Liver (tissue), 9 donors: ENCODE data around the gene FGR. TPM values are rescaled to one million over a fixed set of nuclear protein-coding genes. Genes with fewer than 3 reads are reported as not detected.
"Not testable (repeated sequence)": the region's sequence is repeated elsewhere in the genome, so short reads cannot be mapped to it uniquely, and the experiment has no call there.

Experiments used
- DNase-seq: peaks from one replicate; pipeline ENCODE4 v3.0.0-alpha.2; 2017; ENCODE audit warnings: low spot score
- H3K27ac ChIP-seq, 2 donors: one replicate each; pipeline ENCODE4 v1.7.0; 2013; ENCODE audit warnings: inconsistent platforms in 2 of 2, low read length in 2 of 2, control low read depth in 1 of 2, low read depth in 1 of 2, mild to moderate bottlenecking in 1 of 2
- H3K27me3 ChIP-seq, 4 donors: one replicate each; pipeline versions ENCODE4 v1.6.1 to v1.7.0; 2013; ENCODE audit warnings: low read length in 3 of 4, inconsistent platforms in 1 of 4, mild to moderate bottlenecking in 1 of 4, moderate library complexity in 1 of 4; ENCODE audit not compliant: control insufficient read depth in 4 of 4, insufficient read depth in 4 of 4
- H3K36me3 ChIP-seq, 4 donors: one replicate each; pipeline versions ENCODE4 v1.6.1 to v1.7.0; 2013; ENCODE audit warnings: low read length in 3 of 4, mild to moderate bottlenecking in 3 of 4, low read depth in 1 of 4, moderate library complexity in 1 of 4; ENCODE audit not compliant: control insufficient read depth in 4 of 4, insufficient read depth in 3 of 4
- H3K4me1 ChIP-seq, 4 donors: one replicate each; pipeline versions ENCODE4 v1.6.1 to v1.7.0; 2013; ENCODE audit warnings: low read length in 3 of 4, mild to moderate bottlenecking in 3 of 4, moderate library complexity in 1 of 4; ENCODE audit not compliant: control insufficient read depth in 4 of 4, insufficient read depth in 4 of 4
- H3K4me3 ChIP-seq, 3 donors: one replicate each; pipeline versions ENCODE4 v1.6.1 to v1.7.0; 2013; ENCODE audit warnings: low read length in 3 of 3, control low read depth in 1 of 3, low read depth in 1 of 3, mild to moderate bottlenecking in 1 of 3
- H3K9ac ChIP-seq, 2 donors: one replicate each; pipeline ENCODE4 v1.7.0; 2013; ENCODE audit warnings: low read length in 2 of 2, mild to moderate bottlenecking in 2 of 2, moderate library complexity in 2 of 2, control low read depth in 1 of 2, low read depth in 1 of 2
- H3K9me3 ChIP-seq, 4 donors: one replicate each; pipeline versions ENCODE4 v1.6.1 to v1.7.0; 2013; ENCODE audit warnings: low read length in 3 of 4; ENCODE audit not compliant: control insufficient read depth in 4 of 4
- ATF3 ChIP-seq: IDR thresholded peaks from 2 replicates; pipeline ENCODE4 v1.6.1; 2016; ENCODE audit warnings: antibody characterized with exemption
- CTCF ChIP-seq: fragments of 150-350 bp; IDR thresholded peaks from 2 replicates; pipeline ENCODE4 v1.5.1; 2017; ENCODE audit warnings: improper control_type of control experiment, low read depth, low read length; ENCODE audit not compliant: missing input control
- EGR1 ChIP-seq, 2 donors: IDR thresholded peaks; 2 replicates each; pipeline ENCODE4 v1.6.1; 2016 to 2018; ENCODE audit warnings: antibody characterized with exemption in 2 of 2, low read depth in 2 of 2
- FOXA1 ChIP-seq: IDR thresholded peaks from 2 replicates; pipeline ENCODE4 v1.6.1; 2016; ENCODE audit warnings: antibody characterized with exemption
- FOXA2 ChIP-seq: IDR thresholded peaks from 2 replicates; pipeline ENCODE4 v1.6.1; 2016; ENCODE audit warnings: antibody characterized with exemption
- GABPA ChIP-seq, 2 donors: IDR thresholded peaks in 1 of 2; conservative IDR thresholded peaks in 1 of 2; 2 replicates each; pipeline ENCODE4 v1.6.1; 2016; ENCODE audit warnings: antibody characterized with exemption in 2 of 2, mild to moderate bottlenecking in 1 of 2, moderate library complexity in 1 of 2
- HNF4A ChIP-seq, 2 donors: conservative IDR thresholded peaks; 2 replicates each; pipeline ENCODE4 v1.6.1; 2016; ENCODE audit warnings: antibody characterized with exemption in 2 of 2, mild to moderate bottlenecking in 2 of 2
- HNF4G ChIP-seq: IDR thresholded peaks from 2 replicates; pipeline ENCODE4 v1.6.1; 2016; ENCODE audit warnings: antibody characterized with exemption
- JUND ChIP-seq, 2 donors: IDR thresholded peaks; 2 replicates each; pipeline ENCODE4 v1.6.1; 2016; ENCODE audit warnings: antibody characterized with exemption in 2 of 2
- NR2F2 ChIP-seq: IDR thresholded peaks from 2 replicates; pipeline ENCODE4 v1.6.1; 2016; ENCODE audit warnings: antibody characterized with exemption
- RAD21 ChIP-seq, 2 donors: IDR thresholded peaks; 2 replicates each; pipeline ENCODE4 v1.6.1; 2016; ENCODE audit warnings: antibody characterized with exemption in 2 of 2, mild to moderate bottlenecking in 2 of 2
- REST ChIP-seq: IDR thresholded peaks from 2 replicates; pipeline ENCODE4 v1.6.1; 2016; ENCODE audit warnings: antibody characterized with exemption, mild to moderate bottlenecking
- RXRA ChIP-seq, 2 donors: IDR thresholded peaks; 2 replicates each; pipeline ENCODE4 v1.6.1; 2017 to 2018; ENCODE audit warnings: antibody characterized with exemption in 2 of 2, mild to moderate bottlenecking in 1 of 2
- SP1 ChIP-seq: IDR thresholded peaks from 2 replicates; pipeline ENCODE4 v1.6.1; 2018; ENCODE audit warnings: antibody characterized with exemption, mild to moderate bottlenecking
- TAF1 ChIP-seq: conservative IDR thresholded peaks from 2 replicates; pipeline ENCODE4 v1.6.1; 2016; ENCODE audit warnings: antibody characterized with exemption, mild to moderate bottlenecking
- YY1 ChIP-seq: IDR thresholded peaks from 2 replicates; pipeline ENCODE4 v1.6.1; 2016; ENCODE audit warnings: antibody characterized with exemption, mild to moderate bottlenecking
- ZBTB33 ChIP-seq: IDR thresholded peaks from 2 replicates; pipeline ENCODE4 v1.6.1; 2016; ENCODE audit warnings: antibody characterized with exemption
- WGBS: extraction: QIAGEN DNeasy Blood & Tissue Kit; methylation state at CpG from one replicate; pipeline ENCODE4 v1.1.7; 2013; 5-methylcytosine and 5-hydroxymethylcytosine counted together
- polyA plus RNA-seq, 2 donors: library from polyadenylated mRNA; stranded (reverse) in 1 of 2; unstranded in 1 of 2; fragments of 200-250 nt in 1 of 2; fragments of >200 nt in 1 of 2; fragmentation: Nextera tagmentation in 1 of 2; extraction: Ambion mirVana in 1 of 2; gene quantifications; one replicate each; pipeline versions ENCODE4 v1.2.1 to v1.2.3, GENCODE V29; 2013 to 2015
- total RNA-seq, 2 donors: library from RNA; depleted of rRNA; stranded (reverse); fragments of >200 nt; gene quantifications; one replicate each; pipeline ENCODE4 v1.2.3, GENCODE V29; 2014
- TF ChIP-seq, protein P1 (sequence below): IDR thresholded peaks from 2 replicates; pipeline ENCODE4 v1.6.1; 2016; ENCODE audit warnings: antibody characterized with exemption
- donor health status: healthy.
- donor health status: healthy.
- donor health status: healthy.
- donor health status: healthy.
- donor health status: healthy.

FGR gene
- total and polyA plus RNA-seq, 4 donors = 2.8 to 20.2 (median 6.2) TPM

DNA sequence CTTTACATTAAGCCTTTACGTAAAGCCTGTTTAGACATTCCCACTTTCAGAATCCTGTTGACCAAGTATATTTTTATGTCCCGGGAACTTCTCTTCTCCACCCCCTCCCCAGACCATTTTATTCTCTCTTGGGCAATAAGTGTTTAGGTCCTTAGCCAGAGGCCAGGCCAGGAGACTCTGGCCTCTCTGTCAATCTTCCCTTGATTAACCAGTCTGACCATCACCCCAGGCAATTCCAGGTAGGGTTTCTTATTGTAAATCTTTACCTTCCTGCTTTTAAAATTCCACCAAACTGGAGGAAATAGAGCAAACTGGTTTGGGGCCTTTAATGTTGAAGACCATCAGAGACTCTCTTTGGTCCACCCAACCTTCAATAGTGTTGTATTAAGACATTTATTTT is 49.2 kb upstream of the FGR start (continued):
- TF ChIP-seq CTCF = no peak
- TF ChIP-seq EGR1 (IDR thresholded peaks at IDR 0.05; ENCODE audit: low read depth in 2 of 2) = no peak
- TF ChIP-seq FOXA1 = no peak

DNA sequence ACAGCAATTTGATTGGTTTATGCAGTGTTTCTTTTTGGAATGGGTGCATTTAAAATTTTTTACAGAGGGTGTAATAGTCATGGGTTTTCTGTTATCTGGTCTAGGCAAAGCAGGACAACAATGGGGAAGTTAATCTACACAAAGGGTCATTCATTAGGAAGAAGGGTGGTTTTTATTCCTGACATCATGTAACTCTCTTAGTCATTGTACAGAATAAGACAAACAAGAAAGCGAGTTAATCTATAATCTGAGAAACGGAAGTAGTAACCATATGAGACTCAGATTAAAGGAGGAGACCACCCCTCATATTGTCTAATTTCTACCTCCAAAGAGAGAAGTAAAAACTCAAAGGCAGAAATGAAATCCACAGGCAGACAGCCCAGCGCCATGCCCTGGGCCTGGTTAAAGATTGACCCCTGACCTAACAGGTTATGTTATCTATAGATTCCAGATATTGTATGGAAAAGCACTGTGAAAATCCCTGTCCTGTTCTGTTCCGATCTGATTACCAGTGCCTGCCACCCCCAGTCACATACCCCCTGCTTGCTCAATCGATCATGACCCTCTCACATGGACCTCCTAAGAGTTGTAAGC is 47.5 kb upstream of the FGR start:
- peaks cover 0 to 7% (median 2%) of the 10 kb centered on the region in 4 donors for H3K9me3 ChIP-seq
- H3K9ac ChIP-seq = no peak overlapping the region
- no peak overlapping the region for H3K4me3 ChIP-seq
- no peak for DNase-seq
- no peak for TF ChIP-seq FOXA2
- TF ChIP-seq HNF4A (conservative IDR thresholded peaks at IDR 0.05) = no peak
- no peak for TF ChIP-seq ZBTB33
- TF ChIP-seq NR2F2 = no peak
- no peak for TF ChIP-seq GABPA (IDR thresholded peaks at IDR 0.05 in 1 of 2, conservative IDR thresholded peaks at IDR 0.05 in 1 of 2)
- TF ChIP-seq TAF1 = no peak
- TF ChIP-seq FOXA1 = no peak
- TF ChIP-seq JUND (IDR thresholded peaks at IDR 0.05) = no peak
- TF ChIP-seq CTCF = no peak
- TF ChIP-seq HNF4G = no peak
- TF ChIP-seq ATF3 = no peak
- no peak for TF ChIP-seq YY1
- TF ChIP-seq, protein P1, sequence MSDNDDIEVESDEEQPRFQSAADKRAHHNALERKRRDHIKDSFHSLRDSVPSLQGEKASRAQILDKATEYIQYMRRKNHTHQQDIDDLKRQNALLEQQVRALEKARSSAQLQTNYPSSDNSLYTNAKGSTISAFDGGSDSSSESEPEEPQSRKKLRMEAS = no peak
- no peak for TF ChIP-seq EGR1 (IDR thresholded peaks at IDR 0.05; ENCODE audit: low read depth in 2 of 2)
- TF ChIP-seq SP1 = no peak
- TF ChIP-seq REST = no peak
- TF ChIP-seq RAD21 (IDR thresholded peaks at IDR 0.05) = no peak
- no peak for TF ChIP-seq RXRA (IDR thresholded peaks at IDR 0.05)
- H3K36me3 ChIP-seq = no peaks in the 10 kb centered on the region
- no peaks in the 10 kb centered on the region for H3K4me1 ChIP-seq
- 77% methylated on average over 5 of the region's 5 CpGs for WGBS
- no peak overlapping the region for H3K27ac ChIP-seq
- no peaks in the 10 kb centered on the region for H3K27me3 ChIP-seq

- 97% methylated on average over 4 of the region's 4 CpGs for WGBS
Measured at GRCh38 chr1:27681580-27681979, 46.6 kb upstream of the FGR start.

More at GRCh38 chr1:27681580-27681979, 46.6 kb upstream of the FGR start:
- not testable (repeated sequence) for H3K9ac ChIP-seq, H3K27ac ChIP-seq, DNase-seq, H3K4me3 ChIP-seq, H3K27me3 ChIP-seq, H3K36me3 ChIP-seq, H3K4me1 ChIP-seq, H3K9me3 ChIP-seq
